GM21619 (cell line): ENCODE results near the gene JMJD6.
"Not testable (repeated sequence)": the region's sequence is repeated elsewhere in the genome, so short reads cannot be mapped to it uniquely, and the experiment has no call there.

Experiments
- ATAC-seq: cut with Tn5 transposase; IDR thresholded peaks from one replicate; pipeline ENCODE4 v1.9.1; 2021; ENCODE audit not compliant: unreplicated experiment

The JMJD6 gene

DNA sequence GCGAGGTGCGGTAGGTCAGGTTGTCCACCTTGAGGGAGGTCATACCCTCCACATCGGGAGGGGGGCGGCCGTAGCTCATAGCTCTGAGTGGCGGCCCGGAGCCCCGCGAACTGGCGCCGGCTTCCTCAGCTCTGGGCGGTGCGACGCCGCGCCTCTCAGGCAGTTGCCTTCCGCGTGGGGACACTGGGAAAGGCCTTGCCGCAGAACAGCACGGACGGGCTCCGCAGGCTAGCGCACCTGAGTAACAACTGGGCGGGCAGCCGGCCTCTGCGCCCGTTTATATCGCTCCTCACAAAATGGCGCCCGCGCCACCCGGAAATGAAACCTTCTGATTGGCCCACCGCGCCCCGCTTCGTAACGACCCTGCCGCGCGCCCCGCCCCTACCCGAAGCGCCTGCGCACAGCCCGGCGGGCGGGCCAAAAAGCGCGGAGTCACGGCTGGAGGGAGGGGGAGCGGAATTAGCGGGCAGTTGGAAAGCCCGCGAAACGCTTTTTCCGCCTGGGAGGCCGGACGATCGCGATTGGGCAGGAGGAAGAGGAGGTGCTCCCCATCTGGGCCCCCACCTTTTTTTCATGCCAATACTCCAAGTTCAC, 10.8 kb upstream of the JMJD6 start, which contains the start of gene SRSF2:
SRSF2 (minus strand) TSS at position 250 of the 594 bp plus-strand sequence; CDS start at position 79, 171 bp downstream.
- peak; percentile 58 for ATAC-seq

GRCh38 chr17:76736349-76737081, 10.1 kb upstream of the JMJD6 start:
- ATAC-seq: peak; percentile 16

DNA sequence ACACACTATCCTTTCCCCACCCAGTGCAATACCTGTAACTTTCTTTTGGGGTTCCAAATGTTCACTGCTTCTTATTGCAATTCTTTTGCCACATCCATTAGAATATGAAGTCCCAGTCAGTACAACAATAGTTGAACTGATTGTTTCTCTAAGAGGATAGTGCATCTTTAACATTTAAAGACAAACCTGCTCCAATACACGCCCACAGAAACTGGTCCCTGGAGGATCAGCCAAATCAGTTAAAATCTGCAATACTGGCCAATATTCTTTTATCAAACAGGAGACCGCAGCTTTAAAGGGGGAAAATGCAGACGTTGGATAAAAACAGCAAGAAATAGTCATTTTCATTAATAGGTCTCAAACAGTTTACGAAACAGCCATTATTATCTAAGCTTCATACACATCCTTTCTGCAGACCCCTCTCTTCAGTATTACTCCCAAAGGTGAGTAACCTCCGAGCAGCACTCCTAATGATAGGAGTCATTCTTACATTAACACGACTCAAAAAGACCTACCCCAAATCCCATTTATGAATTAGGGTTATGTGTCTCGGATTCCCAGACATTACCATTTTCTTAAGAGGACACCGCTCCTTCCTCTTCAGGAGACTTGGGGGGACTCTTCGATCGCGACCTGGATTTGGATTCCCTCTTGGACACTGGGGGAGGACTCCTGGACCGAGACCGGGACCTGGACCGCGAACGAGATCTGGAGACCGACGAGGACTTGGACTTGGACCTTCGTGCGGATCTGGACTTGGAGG, 9.4 kb upstream of the JMJD6 start:
- ATAC-seq: no peak

DNA sequence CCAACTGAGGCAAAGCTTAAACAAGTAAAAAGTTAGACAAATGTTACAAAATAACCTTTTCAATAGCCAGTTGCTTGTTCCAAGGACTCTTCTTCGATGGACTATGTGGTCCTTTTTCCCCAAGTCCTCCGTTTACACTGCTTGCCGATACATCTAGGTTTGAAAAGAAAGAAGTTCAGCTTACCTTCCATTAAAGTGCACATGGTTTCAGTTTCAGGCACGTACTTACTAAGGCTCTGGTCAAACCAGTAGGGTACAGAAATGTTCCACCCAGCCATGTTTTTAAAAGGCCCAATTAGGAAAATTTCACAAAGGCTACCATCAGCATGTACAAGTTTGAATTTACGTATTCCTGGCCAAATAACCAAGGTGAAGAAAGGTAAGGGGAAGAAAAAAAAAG, 8.6 kb upstream of the JMJD6 start:
- ATAC-seq: no peak

DNA sequence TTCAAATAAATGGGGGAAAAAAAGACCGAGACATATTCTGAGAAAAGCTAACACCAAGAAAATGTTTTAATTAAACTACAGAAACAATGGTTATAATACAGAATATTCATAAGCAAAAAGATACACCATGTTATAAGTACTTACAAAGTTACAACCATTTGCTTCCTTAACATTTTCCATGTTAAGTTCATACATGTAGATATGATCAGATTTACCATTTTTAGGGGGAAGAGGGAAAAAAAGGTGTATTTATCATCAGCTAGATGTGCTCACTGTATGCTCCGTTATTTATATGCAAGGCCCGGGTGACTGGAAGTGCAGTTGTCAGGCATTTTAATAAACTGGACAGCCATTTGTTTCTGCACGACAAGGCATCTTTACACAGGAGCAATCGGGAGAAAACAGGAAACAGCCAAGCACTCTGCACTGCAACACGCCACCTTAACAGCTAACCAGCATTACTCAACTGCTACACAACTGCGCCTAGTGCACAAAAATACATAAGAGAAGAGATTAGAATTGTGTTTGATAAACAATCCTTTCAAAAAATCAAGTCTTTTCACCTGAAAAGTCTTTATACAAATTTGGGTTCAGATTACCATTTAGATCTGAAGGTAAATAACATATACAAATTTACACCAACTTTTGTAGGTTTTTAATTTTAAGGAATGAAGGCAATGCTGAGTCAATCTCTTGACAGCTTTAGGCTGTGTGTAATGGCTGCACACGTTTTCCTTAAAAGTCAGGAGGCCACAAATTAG, 7.9 kb upstream of the JMJD6 start:
- no peak for ATAC-seq

DNA sequence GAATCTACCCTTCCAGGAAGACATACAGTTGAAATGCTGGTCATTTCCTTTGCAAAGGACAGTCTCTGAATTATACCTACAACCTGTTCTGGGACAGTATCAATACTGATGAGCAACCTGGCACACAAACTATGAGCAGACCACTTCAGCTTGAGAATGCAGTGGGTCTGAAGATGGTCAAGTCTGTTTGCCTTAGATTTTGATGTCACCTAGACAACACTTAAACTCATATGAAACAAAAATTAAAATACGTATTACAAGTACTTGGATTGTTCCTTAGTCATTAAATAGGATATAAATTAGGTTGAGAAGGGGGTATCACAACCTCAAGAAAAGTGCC, 7.2 kb upstream of the JMJD6 start:
- no peak for ATAC-seq

GRCh38 chr17:76732734-76733617, 6.6 kb upstream of the JMJD6 start:
- no peak for ATAC-seq

- ATAC-seq: not testable (repeated sequence)
Measured at GRCh38 chr17:76731800-76732733, 5.7 kb upstream of the JMJD6 start.

GRCh38 chr17:76727745-76728456, 1.5 kb upstream of the JMJD6 start:
- no peak for ATAC-seq

DNA sequence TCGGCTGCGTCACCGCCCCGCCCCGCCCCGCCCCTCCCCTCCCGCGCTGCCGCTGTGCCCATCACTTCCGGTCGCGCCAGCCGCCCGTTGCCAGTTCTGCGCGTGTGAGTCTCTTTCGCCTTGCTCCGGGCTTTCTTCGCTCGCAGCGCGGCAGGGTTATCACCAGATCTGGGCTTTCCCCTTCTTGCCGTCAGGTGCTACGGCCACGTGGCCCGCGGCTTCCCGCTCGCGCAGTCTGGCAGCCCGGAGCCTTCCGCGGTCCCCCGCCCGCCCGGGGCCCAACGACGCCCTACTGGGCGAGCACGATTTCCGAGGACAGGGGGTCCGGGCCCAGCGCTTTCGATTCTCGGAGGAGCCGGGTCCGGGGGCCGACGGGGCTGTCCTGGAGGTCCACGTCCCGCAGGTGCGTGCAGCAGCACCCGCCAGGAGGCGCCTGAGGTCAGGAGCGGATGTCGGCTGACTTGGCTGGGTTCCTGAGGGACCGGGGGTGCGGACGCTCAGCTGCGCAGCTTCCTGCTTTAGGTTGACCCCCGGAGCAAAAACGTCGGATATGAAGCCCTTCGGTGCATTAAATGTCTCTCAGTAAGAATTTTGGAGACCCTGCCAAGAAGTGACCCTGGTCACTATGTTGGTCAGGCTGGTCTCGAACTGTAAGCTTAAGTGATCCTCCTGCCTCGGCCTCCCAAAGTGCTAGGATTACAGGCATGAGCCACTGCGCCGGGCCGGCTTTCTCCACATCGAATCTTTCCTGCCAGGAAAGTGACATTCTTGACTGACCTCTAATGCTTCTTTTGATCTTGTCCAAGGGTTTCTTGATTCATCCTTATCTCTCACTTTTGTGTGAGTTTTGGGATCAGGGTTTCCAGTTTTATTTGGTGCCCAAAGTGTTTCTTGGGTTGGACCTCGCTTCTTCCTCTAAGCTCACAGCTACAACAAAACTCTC, 641 bp upstream of the JMJD6 start, which contains the start of gene METTL23:
METTL23 (plus strand) TSS at position 64 of the 943 bp plus-strand sequence. CDS start 2,872 bp downstream, outside the sequence.
- peak; percentile 38 for ATAC-seq

GRCh38 chr17:76725580-76726230, 701 bp downstream of the JMJD6 start:
- peak; percentile 20 for ATAC-seq

DNA sequence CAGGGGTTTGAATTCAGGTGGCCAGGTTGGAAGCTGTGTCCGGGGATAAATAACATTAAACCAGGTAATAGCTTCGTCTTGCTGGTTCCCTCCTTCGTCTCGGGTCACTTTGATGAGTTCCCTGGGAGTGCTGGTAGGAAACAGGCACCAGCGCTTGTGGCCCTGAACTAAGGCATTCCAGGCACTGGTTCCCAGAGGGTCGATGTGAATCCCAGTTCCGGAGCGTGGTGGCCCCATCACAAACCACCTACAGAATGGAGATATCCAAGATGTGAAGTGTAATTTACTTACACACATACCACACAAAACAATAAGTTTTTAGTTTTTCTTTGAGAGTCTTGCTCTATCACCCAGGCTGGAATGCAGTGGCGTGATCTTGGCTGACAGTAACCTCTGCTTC, 2.6 kb downstream of the JMJD6 start:
- ATAC-seq: no peak

DNA sequence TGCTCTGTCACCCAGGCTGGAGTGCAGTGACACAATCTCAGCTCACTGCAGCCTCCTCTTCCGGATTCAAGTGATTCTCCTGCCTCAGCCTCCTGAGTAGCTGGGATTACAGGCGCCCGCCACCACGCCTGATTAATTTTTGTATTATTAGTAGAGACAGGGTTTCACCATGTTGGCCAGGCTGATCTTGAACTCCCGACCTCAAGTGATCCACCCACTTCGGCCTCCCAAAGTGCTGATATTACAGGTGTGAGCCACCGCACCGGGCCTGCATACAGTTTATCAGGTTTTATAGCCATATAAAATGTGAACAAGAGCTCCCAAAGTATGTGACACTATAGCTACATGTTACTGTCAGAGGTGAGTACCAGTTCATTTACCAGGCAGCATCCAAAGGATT, 3.4 kb downstream of the JMJD6 start:
- ATAC-seq: not testable (repeated sequence)

GRCh38 chr17:76722279-76722678, 4.1 kb downstream of the JMJD6 start:
- no peak for ATAC-seq

DNA sequence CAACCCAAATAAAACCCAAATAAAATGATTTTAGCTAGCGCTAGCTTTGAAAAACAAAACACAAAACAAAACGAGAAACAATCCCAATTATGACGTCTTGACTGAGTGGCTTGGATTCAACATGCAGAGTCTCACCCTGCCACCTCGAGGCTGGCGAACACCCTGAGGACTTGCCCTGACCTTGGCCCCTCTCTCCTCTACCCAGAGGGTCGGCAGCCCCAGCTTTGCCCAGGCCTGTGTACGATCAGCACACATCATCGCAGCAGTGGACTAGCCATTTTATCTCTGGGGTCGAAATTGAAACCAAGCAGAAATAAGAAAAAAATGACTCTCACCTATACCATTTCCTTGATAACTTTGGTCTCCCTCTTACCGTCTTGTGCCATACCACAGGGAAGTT, 4.9 kb downstream of the JMJD6 start:
- ATAC-seq: no peak

DNA sequence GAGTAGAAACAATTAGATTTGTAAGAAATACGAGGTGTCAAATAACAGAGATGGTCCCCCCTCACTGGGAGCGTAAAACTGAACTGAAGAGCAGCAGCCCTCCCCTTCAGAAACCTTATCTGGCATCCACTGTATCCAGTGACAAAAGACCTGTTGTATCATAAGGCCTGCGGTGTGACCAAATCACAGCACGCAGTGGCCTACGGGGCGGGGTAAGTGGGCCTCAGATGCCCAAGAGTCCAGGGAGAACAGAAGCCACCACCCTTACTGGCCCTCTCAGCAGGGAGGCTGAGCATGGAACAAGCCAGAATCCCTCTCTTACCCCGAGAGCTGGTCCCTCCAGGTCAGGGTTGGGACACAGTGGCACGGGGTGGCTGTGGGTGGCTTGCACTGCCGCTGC, 5.5 kb downstream of the JMJD6 start:
- no peak for ATAC-seq

GRCh38 chr17:76720211-76720610, 6.2 kb downstream of the JMJD6 start:
- ATAC-seq: no peak
